ENCODE data around the gene TPRA1.

Gene TPRA1

DNA sequence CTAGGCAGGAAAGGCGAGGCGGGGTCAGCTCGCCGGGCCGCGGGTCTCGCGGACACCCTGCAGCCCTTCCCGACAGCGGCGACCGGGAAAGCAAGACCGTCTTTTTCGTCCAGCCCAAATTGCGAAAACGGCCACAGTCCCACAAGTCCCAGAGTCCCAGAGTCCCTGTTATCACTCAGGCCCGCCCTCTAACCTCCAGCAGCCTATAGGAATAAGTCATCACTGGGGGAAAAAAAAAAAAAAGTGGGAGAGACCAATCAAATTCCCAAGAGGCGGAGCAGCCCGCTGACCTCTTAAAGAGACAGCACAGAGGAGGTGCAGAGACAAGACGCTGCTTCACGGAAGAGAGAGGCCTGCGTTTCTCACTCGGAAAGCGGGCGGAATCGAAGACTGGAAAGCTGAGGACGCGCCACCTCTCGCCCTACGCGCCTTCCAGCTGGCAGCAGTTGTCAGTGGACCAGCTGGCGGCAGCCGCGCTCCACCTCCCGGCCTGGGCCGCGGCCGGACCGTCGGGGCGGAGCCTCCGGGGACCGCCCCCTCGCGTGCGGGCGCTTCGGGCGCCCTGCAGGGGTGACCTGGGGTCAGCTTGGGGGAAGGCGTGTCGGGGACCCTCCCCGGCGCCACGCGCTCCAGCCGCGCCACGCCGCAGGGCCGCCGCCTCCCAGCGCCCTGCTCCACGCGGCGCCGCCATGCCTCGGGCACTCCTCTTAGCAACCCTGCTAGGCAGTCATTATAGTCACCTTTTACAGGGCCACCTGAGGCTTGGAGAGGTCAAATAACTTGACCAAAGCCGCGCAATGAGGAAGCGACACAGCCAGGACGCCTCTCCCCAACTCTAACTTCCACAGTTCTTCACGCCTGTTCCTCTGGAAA lies at the start of gene TPRA1:
TPRA1 (minus strand) TSS at position 141 of the 873 bp plus-strand sequence. CDS start 10,587 bp downstream, outside the sequence.
- DNase-seq, result peak; percentile 53 to 96 (median 86)

DNA sequence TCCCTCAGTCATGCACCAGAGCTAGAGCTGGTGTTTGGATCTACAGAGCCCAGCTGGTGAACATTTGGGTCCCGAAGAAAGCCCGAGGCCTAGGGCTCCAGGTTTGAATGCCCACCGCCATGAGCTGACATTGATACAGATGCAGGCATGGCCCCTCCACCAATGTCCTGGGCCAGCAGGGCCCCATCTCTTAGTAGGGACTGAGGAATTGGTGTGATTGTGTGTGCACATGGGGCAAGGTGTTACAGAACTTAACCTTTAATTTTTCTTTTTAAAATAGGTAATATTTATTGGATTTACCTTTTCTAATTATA lies 49.5 kb upstream of the TPRA1 start:
- no peak for DNase-seq

DNA sequence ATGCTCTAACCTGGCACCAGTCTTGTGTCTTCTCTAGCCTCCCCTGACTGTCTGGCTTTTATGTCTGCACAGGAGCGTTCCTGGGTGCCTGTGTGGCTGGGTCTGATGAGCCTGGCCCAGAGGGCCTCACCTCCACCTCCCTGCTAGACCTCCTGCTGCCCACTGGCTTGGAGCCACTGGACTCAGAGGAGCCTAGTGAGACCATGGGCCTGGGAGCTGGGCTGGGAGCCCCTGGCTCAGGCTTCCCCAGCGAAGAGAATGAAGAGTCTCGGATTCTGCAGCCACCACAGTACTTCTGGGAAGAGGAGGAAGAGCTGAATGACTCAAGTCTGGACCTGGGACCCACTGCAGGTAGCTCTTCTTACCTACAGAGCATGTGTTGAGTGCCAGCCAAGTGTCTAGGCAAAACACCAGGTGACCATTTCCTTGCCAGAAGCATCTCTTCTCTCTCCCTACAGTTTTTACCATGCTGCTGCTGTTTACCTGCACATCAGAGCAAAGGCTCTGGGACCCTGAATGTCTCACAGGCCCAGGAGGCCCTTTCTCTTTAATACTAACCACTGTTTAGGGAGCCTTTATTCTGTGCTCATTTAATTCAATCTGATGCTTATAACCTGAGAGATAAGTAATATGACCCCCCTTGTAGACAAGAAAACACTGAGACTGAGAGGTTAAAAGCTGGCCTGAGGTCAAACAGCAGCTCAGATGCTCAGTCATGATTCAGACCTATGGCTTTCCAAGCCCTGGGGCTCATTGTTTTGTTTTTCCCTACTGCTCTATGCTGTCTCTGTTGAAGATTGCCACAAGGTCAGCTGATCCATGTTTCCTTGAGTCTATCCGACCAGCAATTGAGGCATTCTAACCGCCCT lies 48.9 kb upstream of the TPRA1 start:
- no peak for DNase-seq

DNA sequence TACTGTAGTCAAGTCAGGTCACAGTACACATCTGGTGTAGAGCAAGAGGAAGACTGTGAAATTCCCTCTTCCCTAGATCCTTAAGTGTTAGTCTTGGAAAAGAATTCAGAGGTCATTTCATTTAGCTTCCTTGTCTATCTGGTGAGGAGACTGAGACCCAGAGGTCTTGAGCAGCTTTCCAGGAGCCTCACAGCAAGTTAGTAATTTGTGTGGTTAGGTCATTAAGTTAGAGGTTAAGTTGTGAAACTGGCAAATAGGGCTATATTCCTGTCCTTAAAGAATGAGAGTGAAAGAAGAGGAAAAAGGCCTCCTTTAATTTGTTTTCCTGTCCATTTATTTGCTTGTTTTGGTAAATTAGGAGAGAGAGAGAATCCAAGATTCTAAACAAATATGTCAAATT lies 47.4 kb upstream of the TPRA1 start:
- DNase-seq, result no peak

DNA sequence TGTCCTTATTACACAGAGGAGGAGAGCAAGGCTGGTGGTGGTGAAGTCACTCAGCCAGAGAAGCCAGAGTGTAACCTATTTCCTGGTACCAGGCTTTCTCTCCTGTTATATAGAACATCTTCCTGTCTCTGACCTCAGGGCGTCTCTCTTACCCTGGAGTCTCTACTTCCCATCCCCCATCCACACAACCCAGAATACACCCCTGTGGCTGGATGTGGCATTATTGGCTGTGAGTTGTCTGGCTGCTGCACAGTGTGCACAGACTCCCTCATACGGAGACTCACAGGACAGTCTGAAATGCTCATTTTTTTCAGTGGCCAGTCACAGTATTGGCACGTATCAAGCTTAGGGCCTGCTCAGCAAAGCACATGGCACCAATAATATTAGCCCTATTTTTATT lies 47.0 kb upstream of the TPRA1 start:
- DNase-seq, result no peak

DNA sequence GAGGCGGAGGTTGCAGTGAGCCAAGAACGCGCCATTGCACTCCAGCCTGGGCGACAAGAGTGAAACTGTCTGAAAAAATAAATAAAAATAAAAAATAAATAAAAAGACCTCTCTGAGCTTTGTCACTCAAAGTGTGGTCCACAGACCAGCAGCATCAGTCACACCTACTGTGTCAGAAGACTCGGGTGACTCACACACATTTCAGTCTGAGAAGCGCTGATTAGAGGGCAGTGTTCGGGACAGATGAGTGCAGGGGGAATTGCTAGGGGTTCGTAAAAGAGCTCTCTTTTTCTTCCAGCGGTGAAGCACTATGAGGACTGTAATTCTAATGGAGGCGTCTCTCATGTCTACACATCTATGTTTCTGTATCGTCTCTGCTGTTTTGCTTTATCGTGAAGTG lies 44.1 kb upstream of the TPRA1 start:
- DNase-seq, result no peak

DNA sequence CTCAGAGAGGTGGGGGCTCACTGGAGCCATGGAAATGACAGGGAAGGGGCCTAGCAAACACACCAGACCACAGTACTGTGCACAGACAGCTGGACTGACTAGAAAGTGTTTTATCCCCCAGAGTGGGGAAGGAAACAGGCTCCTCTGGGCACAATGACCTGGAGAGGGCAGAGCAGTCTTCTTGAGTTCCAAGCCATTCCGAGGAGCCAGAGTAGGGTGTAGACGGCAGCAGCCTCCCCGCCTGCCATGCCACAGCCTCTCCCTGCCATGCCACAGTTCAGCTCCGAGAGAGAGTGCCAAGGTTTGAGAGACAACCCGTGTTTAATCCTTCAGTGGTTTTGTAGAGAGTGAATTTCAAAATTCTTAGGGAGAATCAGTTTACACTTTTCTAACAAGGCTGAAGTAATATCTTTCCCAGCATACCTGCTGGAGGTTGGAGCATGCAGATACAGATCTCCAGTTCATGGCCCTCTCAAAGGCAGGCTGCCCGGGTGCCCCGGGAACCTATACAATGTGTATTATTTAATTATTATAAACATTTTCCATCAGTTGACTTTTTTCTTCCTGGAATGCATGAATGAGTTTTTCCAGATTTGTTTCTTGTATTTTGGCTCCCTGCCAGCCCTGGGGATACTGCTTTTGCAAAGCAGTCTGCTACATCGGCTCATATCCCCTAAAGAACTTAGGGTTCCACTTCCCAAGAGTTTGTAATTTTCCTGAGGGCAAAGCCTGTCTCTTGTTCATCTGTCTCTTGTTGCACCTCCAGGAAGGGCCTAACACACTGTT lies 41.7 kb upstream of the TPRA1 start:
- DNase-seq, result no peak

DNA sequence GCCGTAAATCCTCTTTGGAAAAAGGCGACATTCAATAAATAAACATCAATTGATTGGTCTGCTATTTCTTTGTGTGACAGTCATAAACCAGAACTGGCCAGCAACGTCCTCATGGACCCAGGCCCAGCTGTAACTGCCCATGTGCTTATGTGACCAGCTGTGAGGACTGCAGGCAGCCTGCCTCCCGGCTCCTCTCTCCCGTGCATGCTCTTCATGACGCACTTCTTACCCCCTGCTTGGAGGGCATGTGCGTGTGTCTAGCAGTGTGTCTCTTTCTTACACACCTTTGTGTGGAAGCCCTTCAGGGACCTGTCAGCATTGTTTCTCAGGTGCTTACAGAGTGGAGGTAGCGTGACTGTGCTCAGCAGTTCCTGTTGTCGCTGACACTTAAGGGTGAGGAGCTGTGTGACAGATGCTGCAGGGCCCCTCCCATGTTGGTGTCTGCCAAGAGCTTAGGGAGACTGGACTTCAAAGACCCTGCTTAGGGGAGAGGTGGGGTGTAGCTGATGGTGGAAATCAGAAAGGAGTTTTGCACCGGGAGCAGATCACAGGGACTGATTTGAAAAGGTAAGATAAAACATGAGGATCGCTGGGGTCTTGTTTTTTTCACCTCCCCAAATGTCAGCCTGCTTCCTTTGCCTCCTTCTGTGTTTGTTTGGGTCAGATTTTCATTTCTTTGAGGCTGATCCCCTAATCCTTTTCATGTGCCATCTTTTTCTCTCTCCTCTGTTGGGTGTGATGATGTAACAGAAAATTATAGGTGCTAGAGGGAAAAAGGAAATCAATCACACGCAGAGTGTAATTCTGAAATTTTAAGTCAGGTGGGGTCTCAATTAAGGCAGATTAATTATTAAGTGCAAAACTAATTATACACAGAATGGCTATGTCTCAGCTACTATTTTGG lies 40.5 kb upstream of the TPRA1 start:
- DNase-seq, result no peak

DNA sequence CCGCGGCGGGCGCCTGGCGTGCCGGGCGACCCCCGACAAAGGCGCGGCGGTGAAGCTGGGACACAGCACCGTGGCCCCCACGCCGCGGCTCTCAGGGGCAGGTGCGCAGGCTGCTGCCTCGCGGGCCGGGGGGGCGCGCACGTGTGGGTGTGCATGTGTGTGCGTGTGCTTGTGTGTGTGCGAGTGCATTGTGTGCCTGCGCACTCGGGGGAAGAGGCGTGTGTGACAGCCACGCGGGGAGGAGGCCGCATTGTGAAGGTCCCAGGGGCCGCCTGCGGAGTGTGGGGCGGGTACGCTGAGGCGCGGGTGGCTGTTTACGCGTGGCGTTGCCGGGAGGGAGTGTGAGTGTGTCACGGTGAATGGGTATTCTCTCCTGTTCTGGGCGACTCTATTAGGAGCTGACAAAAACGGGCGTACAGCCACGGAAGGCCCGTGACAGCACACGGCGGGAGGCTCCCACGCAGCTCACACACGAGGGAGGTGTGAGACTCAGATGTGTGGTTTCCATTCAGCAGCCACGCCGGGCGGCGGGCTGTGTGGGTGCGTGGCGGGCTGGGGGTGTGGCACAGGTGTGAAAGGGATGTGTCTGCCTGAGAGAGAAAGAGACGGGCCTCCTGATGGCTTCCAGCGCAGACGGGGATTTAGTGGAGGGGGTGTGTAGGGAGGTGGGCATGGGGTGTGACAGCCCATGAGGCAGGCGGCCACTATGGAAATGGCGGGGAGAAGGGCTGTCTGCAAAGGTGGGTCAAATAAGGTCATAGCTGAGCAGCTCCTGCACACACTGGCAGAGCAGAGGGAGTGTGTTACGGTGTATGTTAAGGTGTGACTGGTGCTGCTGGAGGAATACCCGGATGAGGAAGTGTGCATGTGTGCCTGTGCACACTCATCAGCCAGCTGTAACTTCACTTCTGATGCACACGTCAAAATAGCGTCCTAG lies 39.2 kb upstream of the TPRA1 start:
- DNase-seq, result peak in 9 of 51 donors; percentile 12 to 58 (median 30)

DNA sequence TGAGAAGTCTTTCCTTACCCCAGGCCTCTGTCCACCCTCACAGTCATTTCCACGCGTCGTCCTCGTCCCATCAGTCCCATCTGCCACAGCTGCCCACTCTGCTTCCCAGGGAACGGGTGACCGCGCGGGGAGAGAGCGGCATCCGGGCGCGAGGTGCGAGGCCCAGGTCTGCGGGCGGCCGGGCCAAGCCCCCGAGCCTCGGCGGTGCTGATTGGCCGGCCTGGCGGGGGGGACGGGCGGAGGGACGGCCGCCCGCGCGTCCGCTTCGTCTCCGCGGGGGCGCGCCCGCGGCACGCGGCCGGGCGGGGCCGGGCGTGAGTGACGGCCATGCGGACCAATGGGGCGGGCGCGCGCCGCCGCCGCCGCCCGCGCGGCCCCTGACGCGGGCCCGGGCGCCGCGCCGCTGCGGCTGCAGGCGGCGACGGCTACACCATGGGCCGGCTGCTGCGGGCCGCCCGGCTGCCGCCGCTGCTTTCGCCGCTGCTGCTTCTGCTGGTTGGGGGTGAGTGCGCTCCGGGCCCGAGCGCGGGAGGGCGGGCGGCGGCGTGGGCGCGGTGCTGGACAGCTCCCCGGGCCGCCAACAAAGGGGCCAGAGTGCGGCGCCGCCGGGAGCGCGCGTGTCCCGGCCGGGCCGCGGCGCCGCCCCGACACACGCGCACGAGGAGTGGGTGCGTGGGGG lies 38.4 kb upstream of the TPRA1 start, which contains the start of gene PODXL2:
PODXL2 (plus strand) TSS at position 398 of the 679 bp plus-strand sequence; CDS start at position 433, 35 bp downstream.
- DNase-seq, result peak in 33 of 51 donors; percentile 6 to 67 (median 32)

DNA sequence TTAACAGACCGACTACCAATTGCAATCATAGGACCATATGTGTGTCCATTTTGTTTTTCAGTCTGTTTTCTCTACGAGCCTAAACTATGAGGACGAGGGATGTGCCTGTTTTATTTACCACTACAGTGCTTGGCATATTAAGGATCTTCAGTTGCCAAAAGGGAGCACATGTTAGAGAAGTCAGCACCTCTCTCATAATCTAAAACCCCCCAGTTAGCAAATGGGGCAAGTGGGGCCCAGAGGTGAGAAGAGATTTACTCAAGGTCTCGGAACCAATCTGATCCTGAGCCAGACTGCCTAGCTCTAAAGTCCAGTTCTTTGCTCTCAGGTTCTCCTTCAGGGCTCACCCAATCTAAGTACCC lies 37.9 kb upstream of the TPRA1 start:
- DNase-seq, result no peak

DNA sequence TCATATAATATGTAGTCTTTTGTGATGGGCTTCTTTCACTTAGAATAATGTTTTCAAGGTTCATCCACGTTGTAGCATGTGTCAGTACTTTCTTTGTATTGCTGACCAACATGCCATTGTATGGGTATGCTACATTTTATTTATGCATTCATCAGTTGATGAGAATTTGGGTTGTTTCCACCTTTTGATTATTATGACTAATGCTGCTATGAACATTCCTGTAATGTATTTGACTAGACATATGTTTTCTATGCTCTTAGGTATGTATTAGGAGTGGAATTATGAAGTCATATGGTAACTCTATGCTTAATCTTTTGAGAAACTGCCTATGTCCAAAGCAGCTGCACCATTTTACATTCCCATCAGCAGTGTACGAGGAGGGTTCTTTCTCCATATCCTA lies 35.3 kb upstream of the TPRA1 start:
- DNase-seq, result no peak

DNA sequence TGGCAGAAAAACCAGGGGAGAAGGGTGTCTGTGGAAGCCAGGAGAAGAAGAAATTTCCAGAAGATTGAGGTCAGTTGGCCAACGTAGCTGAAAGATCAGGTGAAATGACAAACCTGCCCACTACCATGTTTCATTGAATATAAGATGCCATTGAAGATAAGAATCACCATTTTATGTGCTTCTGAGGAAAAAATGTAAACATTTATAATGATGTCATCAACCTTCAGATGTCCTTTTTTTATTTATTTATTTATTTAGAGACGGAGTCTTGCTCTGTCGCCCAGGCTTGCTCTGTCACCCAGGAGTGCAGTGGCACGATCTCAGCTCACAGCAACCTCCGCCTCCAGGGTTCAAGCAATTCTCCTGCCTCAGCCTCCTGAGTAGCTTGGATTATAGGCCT lies 33.5 kb upstream of the TPRA1 start:
- no peak for DNase-seq

DNA sequence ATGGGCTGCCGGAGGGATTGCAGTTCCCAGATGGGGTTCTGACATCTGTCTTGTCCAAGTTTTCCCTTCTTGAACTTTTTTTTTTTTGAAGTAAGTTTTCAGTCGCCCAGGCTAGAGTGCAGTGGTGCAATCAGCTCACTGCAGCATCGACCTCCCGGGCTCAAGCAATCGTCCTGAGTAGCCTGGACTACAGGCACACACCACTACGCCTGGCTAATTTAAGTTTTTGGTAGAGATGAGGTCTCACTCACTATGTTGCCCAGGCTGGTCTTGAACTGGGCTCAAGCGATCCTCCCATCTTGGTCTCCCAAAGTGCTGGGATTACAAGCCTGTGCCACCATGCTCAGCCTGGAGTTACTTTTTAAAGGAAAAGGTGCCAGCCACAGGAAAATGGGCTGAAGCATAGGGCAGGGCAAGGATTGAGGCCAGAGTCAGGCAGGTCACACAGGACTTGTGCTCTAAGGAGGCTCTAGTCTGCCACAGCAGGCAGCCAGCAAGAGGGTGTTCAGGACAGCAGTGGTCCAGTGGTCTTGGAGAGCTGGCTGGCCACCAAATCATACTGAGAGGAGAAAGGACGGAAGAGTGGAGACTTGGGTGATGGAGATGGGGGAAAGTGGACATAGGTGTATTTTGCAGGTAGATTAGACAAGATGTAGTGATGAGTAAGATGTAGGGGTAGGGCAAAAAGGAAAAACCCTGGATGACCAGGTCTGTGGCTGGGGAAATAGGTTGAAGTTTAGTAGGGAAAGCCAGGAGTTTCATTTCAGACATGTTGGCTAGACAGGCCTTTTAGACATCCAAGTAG lies 32.4 kb upstream of the TPRA1 start:
- DNase-seq, result no peak

DNA sequence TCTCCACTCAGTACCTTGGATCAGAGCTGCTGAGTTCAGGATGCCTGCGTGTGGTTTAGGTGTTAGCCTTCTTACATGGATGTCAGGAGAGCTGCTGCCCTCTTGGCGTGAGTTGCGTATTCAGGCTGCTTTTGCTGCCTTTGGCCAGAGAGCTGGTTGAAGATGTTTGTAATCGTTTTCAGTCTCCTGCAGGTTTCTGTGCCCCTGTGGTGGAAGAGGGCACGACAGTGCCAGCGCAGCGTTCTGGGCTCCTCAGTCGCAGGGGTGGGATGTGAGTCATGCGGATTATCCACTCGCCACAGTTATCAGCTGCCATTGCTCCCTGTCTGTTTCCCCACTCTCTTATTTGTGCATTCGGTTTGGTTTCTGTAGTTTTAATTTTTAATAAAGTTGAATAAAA lies 31.5 kb upstream of the TPRA1 start:
- no peak for DNase-seq

DNA sequence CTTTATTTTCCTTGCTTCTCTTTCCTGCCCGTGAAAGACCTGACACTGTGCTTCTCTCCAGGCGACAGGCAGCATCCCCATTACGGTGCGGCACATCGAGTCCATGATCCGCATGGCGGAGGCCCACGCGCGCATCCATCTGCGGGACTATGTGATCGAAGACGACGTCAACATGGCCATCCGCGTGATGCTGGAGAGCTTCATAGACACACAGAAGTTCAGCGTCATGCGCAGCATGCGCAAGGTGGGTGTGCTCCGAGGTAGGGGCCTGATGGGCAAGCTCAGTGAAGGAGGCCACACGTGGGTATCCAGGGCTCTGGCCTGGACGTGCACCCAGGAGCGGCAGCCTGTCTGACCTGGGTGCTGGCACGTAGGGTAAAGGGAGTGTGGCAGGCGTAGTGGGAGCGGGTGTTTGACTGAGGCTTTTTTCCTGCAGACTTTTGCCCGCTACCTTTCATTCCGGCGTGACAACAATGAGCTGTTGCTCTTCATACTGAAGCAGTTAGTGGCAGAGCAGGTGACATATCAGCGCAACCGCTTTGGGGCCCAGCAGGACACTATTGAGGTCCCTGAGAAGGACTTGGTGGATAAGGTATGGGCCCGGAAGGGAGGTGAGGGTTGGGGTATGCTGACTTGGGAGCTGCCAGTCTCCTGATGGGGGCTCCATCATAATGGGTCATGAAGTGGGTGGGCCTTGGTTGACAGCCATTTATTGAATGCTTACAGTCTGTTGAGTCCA lies 30.3 kb upstream of the TPRA1 start:
- DNase-seq, result no peak

DNA sequence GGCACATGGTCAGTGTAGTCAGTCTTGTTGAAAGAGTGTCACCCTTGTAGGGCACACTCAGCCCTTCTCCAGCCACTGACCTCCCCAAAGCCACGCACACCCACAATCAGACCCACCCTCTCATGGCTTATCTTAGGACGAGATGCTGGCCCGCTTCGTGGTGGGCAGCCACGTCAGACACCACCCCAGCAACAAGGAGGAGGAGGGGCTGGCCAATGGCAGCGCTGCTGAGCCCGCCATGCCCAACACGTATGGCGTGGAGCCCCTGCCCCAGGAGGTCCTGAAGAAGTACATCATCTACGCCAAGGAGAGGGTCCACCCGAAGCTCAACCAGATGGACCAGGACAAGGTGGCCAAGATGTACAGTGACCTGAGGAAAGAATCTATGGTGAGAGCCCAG lies 28.4 kb upstream of the TPRA1 start:
- no peak for DNase-seq
